Measurements from ENCODE around the gene TMEM163. TPM values are rescaled to one million over a fixed set of nuclear protein-coding genes. Genes with fewer than 3 reads are reported as not detected.

The TMEM163 gene
- total RNA-seq, 2 donors from 2014 or later, result 0.57 to 1.3 TPM

GRCh38 chr2:134700730-134701129 lies 18.1 kb downstream of the TMEM163 start:
- ATAC-seq (no peak), DNase-seq (no peak)
- no peaks in the 10 kb centered on the region for H3K9me3 ChIP-seq (ENCODE audit: control insufficient read depth, low read length, poor library complexity, severe bottlenecking)
- Mint-ChIP-seq H3K27me3 (peaks cover 72% of the 10 kb centered on the region), H3K36me3 (ENCODE audit: low read depth) (peaks cover 12% of the 10 kb centered on the region), H3K4me3 (no peak overlapping the region), H3K27ac (peak overlapping the region; percentile 8), H3K4me1 (peaks cover 14% of the 10 kb centered on the region)

GRCh38 chr2:134694411-134694810 lies 24.4 kb downstream of the TMEM163 start:
- Mint-ChIP-seq H3K36me3 (ENCODE audit: low read depth) (peaks cover 2% of the 10 kb centered on the region), H3K27me3 (peaks cover 31% of the 10 kb centered on the region), H3K4me1 (peaks cover 2% of the 10 kb centered on the region), H3K27ac (peak overlapping the region; percentile 19), H3K4me3 (no peak overlapping the region)
- ATAC-seq, result no peak
- no peak for DNase-seq
- H3K9me3 ChIP-seq (ENCODE audit: control insufficient read depth, low read length, poor library complexity, severe bottlenecking), result no peaks in the 10 kb centered on the region

GRCh38 chr2:134693359-134694330 lies 25.2 kb downstream of the TMEM163 start:
- no peaks in the 10 kb centered on the region for H3K9me3 ChIP-seq (ENCODE audit: control insufficient read depth, low read length, poor library complexity, severe bottlenecking)
- ATAC-seq, result no peak
- DNase-seq, result no peak

GRCh38 chr2:134692499-134692898 lies 26.3 kb downstream of the TMEM163 start:
- Mint-ChIP-seq H3K4me1 (peaks cover 2% of the 10 kb centered on the region), H3K27me3 (peaks cover 17% of the 10 kb centered on the region), H3K27ac (no peak overlapping the region), H3K4me3 (no peak overlapping the region), H3K36me3 (ENCODE audit: low read depth) (no peaks in the 10 kb centered on the region)
- no peaks in the 10 kb centered on the region for H3K9me3 ChIP-seq (ENCODE audit: control insufficient read depth, low read length, poor library complexity, severe bottlenecking)
- peak; percentile 87 for ATAC-seq
- no peak for DNase-seq

More at GRCh38 chr2:134693359-134694330, 25.2 kb downstream of the TMEM163 start:
- Mint-ChIP-seq H3K36me3 (ENCODE audit: low read depth) (peaks cover 2% of the 10 kb centered on the region), H3K27ac (peak overlapping the region; percentile 19), H3K27me3 (peaks cover 26% of the 10 kb centered on the region), H3K4me1 (peaks cover 2% of the 10 kb centered on the region), H3K4me3 (no peak overlapping the region)

GRCh38 chr2:134690629-134691215 lies 28.1 kb downstream of the TMEM163 start:
- no peak overlapping the region for H3K27ac Mint-ChIP-seq
- DNase-seq (no peak), ATAC-seq (no peak)
- no peak overlapping the region for H3K4me3 Mint-ChIP-seq
- peaks cover 6% of the 10 kb centered on the region for H3K27me3 Mint-ChIP-seq
- H3K4me1 Mint-ChIP-seq, result no peaks in the 10 kb centered on the region
- H3K9me3 ChIP-seq (ENCODE audit: control insufficient read depth, low read length, poor library complexity, severe bottlenecking), result no peaks in the 10 kb centered on the region
- H3K36me3 Mint-ChIP-seq (ENCODE audit: low read depth), result no peaks in the 10 kb centered on the region

GRCh38 chr2:134689315-134689714 lies 29.5 kb downstream of the TMEM163 start:
- Mint-ChIP-seq H3K27me3 (peaks cover 6% of the 10 kb centered on the region), H3K36me3 (ENCODE audit: low read depth) (no peaks in the 10 kb centered on the region)

GRCh38 chr2:134685967-134686366 lies 32.8 kb downstream of the TMEM163 start:
- DNase-seq, result no peak
- Mint-ChIP-seq H3K27ac (no peak overlapping the region), H3K4me3 (no peak overlapping the region), H3K27me3 (no peaks in the 10 kb centered on the region), H3K36me3 (ENCODE audit: low read depth) (no peaks in the 10 kb centered on the region), H3K4me1 (peaks cover 3% of the 10 kb centered on the region)
- ATAC-seq, result no peak
- H3K9me3 ChIP-seq (ENCODE audit: control insufficient read depth, low read length, poor library complexity, severe bottlenecking), result no peaks in the 10 kb centered on the region

More at GRCh38 chr2:134689315-134689714, 29.5 kb downstream of the TMEM163 start:
- H3K27ac Mint-ChIP-seq, result no peak overlapping the region
- DNase-seq, result no peak
- H3K9me3 ChIP-seq (ENCODE audit: control insufficient read depth, low read length, poor library complexity, severe bottlenecking), result no peaks in the 10 kb centered on the region
- no peak overlapping the region for H3K4me3 Mint-ChIP-seq
- no peaks in the 10 kb centered on the region for H3K4me1 Mint-ChIP-seq
- no peak for ATAC-seq

- ATAC-seq, result no peak
- peaks cover 23% of the 10 kb centered on the region for H3K4me1 Mint-ChIP-seq
- H3K27ac Mint-ChIP-seq, result no peak overlapping the region
- no peaks in the 10 kb centered on the region for H3K9me3 ChIP-seq (ENCODE audit: control insufficient read depth, low read length, poor library complexity, severe bottlenecking)
- no peaks in the 10 kb centered on the region for H3K27me3 Mint-ChIP-seq
- DNase-seq, result no peak
- H3K4me3 Mint-ChIP-seq, result no peak overlapping the region
- no peaks in the 10 kb centered on the region for H3K36me3 Mint-ChIP-seq (ENCODE audit: low read depth)
Observed at GRCh38 chr2:134683561-134684112, 35.2 kb downstream of the TMEM163 start.

GRCh38 chr2:134682726-134683125 lies 36.1 kb downstream of the TMEM163 start:
- H3K27me3 Mint-ChIP-seq, result no peaks in the 10 kb centered on the region
- DNase-seq, result no peak
- H3K4me3 Mint-ChIP-seq, result no peak overlapping the region
- no peaks in the 10 kb centered on the region for H3K9me3 ChIP-seq (ENCODE audit: control insufficient read depth, low read length, poor library complexity, severe bottlenecking)
- no peaks in the 10 kb centered on the region for H3K36me3 Mint-ChIP-seq (ENCODE audit: low read depth)
- ATAC-seq, result no peak
- no peak overlapping the region for H3K27ac Mint-ChIP-seq
- peaks cover 23% of the 10 kb centered on the region for H3K4me1 Mint-ChIP-seq

GRCh38 chr2:134681201-134681600 lies 37.6 kb downstream of the TMEM163 start:
- Mint-ChIP-seq H3K27me3 (no peaks in the 10 kb centered on the region), H3K27ac (no peak overlapping the region), H3K4me1 (peaks cover 32% of the 10 kb centered on the region), H3K4me3 (peak overlapping the region; percentile 31), H3K36me3 (ENCODE audit: low read depth) (no peaks in the 10 kb centered on the region)
- ATAC-seq (no peak), DNase-seq (no peak)
- H3K9me3 ChIP-seq (ENCODE audit: control insufficient read depth, low read length, poor library complexity, severe bottlenecking), result no peaks in the 10 kb centered on the region

GRCh38 chr2:134679745-134680144 lies 39.1 kb downstream of the TMEM163 start:
- H3K4me1 Mint-ChIP-seq, result peaks cover 34% of the 10 kb centered on the region
- no peak overlapping the region for H3K27ac Mint-ChIP-seq
- no peaks in the 10 kb centered on the region for H3K36me3 Mint-ChIP-seq (ENCODE audit: low read depth)
- DNase-seq (peak in 1 of 3 donors; percentile 27), ATAC-seq (peak; percentile 98)
- no peaks in the 10 kb centered on the region for H3K9me3 ChIP-seq (ENCODE audit: control insufficient read depth, low read length, poor library complexity, severe bottlenecking)
- peak overlapping the region; percentile 79 for H3K4me3 Mint-ChIP-seq
- no peaks in the 10 kb centered on the region for H3K27me3 Mint-ChIP-seq

- DNase-seq, result no peak
- Mint-ChIP-seq H3K36me3 (ENCODE audit: low read depth) (no peaks in the 10 kb centered on the region), H3K4me3 (peak overlapping the region; percentile 79), H3K27me3 (no peaks in the 10 kb centered on the region), H3K27ac (peak overlapping the region; percentile 16), H3K4me1 (peaks cover 34% of the 10 kb centered on the region)
- no peak for ATAC-seq
- no peaks in the 10 kb centered on the region for H3K9me3 ChIP-seq (ENCODE audit: control insufficient read depth, low read length, poor library complexity, severe bottlenecking)
Observed at GRCh38 chr2:134679294-134679693, 39.5 kb downstream of the TMEM163 start.
